KOPT-K1 (cell line): ENCODE measurements around the gene NKX2-2.
"Not testable (repeated sequence)": the region's sequence is repeated elsewhere in the genome, so short reads cannot be mapped to it uniquely, and the experiment has no call there.

ENCODE experiments used
- H3K27ac ChIP-seq: fragments of 200-600 bp; sonication (generic); 2 replicates; pipeline ENCODE4 v1.5.1; 2016; ENCODE audit warnings: antibody characterized with exemption, mild to moderate bottlenecking, low read depth, low read length; ENCODE audit not compliant: poor library complexity, severe bottlenecking
- H3K36me3 ChIP-seq: fragments of 200-600 bp; sonication (generic); 2 replicates; pipeline ENCODE4 v1.5.1; 2017; ENCODE audit warnings: antibody characterized with exemption, mild to moderate bottlenecking, low read length, moderate library complexity; ENCODE audit not compliant: insufficient read depth
- H3K9me3 ChIP-seq: fragments of 200-600 bp; sonication (generic); 2 replicates; pipeline ENCODE4 v1.5.1; 2017; ENCODE audit warnings: antibody characterized with exemption, low read length, mild to moderate bottlenecking; ENCODE audit not compliant: insufficient read depth, poor library complexity, severe bottlenecking

Gene NKX2-2

GRCh38 chr20:21505810-21506530, 7.9 kb downstream of the NKX2-2 start:
- Histone ChIP-seq H3K27ac (no peak overlapping the region), H3K36me3 (no peaks in the 10 kb centered on the region), H3K9me3 (no peaks in the 10 kb centered on the region)

- Histone ChIP-seq H3K27ac (no peak overlapping the region), H3K9me3 (no peaks in the 10 kb centered on the region), H3K36me3 (no peaks in the 10 kb centered on the region)
Observed at GRCh38 chr20:21505161-21505809, 8.6 kb downstream of the NKX2-2 start.

GRCh38 chr20:21504323-21504722, 9.5 kb downstream of the NKX2-2 start:
- no peak overlapping the region for H3K27ac ChIP-seq
- H3K36me3 ChIP-seq = no peaks in the 10 kb centered on the region
- no peaks in the 10 kb centered on the region for H3K9me3 ChIP-seq

GRCh38 chr20:21503345-21503744, 10.5 kb downstream of the NKX2-2 start:
- Histone ChIP-seq H3K36me3 (no peaks in the 10 kb centered on the region), H3K27ac (no peak overlapping the region), H3K9me3 (no peaks in the 10 kb centered on the region)

GRCh38 chr20:21501184-21501583, 12.7 kb downstream of the NKX2-2 start:
- Histone ChIP-seq H3K27ac (no peak overlapping the region), H3K36me3 (no peaks in the 10 kb centered on the region), H3K9me3 (no peaks in the 10 kb centered on the region)

- no peaks in the 10 kb centered on the region for H3K36me3 ChIP-seq
- no peak overlapping the region for H3K27ac ChIP-seq
- no peaks in the 10 kb centered on the region for H3K9me3 ChIP-seq
Observed at GRCh38 chr20:21500599-21500998, 13.3 kb downstream of the NKX2-2 start.

- no peak overlapping the region for H3K27ac ChIP-seq
- no peaks in the 10 kb centered on the region for H3K36me3 ChIP-seq
- no peaks in the 10 kb centered on the region for H3K9me3 ChIP-seq
Observed at GRCh38 chr20:21499641-21500040, 14.2 kb downstream of the NKX2-2 start.

GRCh38 chr20:21498635-21499034, 15.2 kb downstream of the NKX2-2 start:
- Histone ChIP-seq H3K27ac (no peak overlapping the region), H3K9me3 (no peaks in the 10 kb centered on the region), H3K36me3 (no peaks in the 10 kb centered on the region)

- Histone ChIP-seq H3K36me3 (no peaks in the 10 kb centered on the region), H3K9me3 (no peaks in the 10 kb centered on the region), H3K27ac (no peak overlapping the region)
Observed at GRCh38 chr20:21498195-21498594, 15.7 kb downstream of the NKX2-2 start.

GRCh38 chr20:21496452-21496851, 17.4 kb downstream of the NKX2-2 start:
- no peak overlapping the region for H3K27ac ChIP-seq
- no peaks in the 10 kb centered on the region for H3K9me3 ChIP-seq
- no peaks in the 10 kb centered on the region for H3K36me3 ChIP-seq

GRCh38 chr20:21493049-21493448, 20.8 kb downstream of the NKX2-2 start:
- H3K36me3 ChIP-seq = no peaks in the 10 kb centered on the region
- no peak overlapping the region for H3K27ac ChIP-seq
- H3K9me3 ChIP-seq = no peaks in the 10 kb centered on the region

GRCh38 chr20:21490105-21490504, 23.8 kb downstream of the NKX2-2 start:
- Histone ChIP-seq H3K27ac (no peak overlapping the region), H3K36me3 (no peaks in the 10 kb centered on the region), H3K9me3 (peaks cover 4% of the 10 kb centered on the region)

- H3K27ac ChIP-seq, H3K9me3 ChIP-seq, H3K36me3 ChIP-seq: not testable (repeated sequence)
Observed at GRCh38 chr20:21480144-21480543, 33.7 kb downstream of the NKX2-2 start.

GRCh38 chr20:21465799-21466198, 48.1 kb downstream of the NKX2-2 start:
- no peaks in the 10 kb centered on the region for H3K9me3 ChIP-seq
- H3K36me3 ChIP-seq = no peaks in the 10 kb centered on the region
- no peak overlapping the region for H3K27ac ChIP-seq

GRCh38 chr20:21464916-21465315, 48.9 kb downstream of the NKX2-2 start:
- Histone ChIP-seq H3K36me3 (no peaks in the 10 kb centered on the region), H3K27ac (no peak overlapping the region), H3K9me3 (no peaks in the 10 kb centered on the region)
